CD14-positive monocyte (primary cell): ENCODE data around the gene LRRC8C. TPM values are rescaled to one million over a fixed set of nuclear protein-coding genes. Genes with fewer than 3 reads are reported as not detected.

Experiments used
- DNase-seq, 3 donors: peaks; one replicate each; pipeline ENCODE4 v3.0.0-alpha.2; 2011 to 2022
- H2AFZ ChIP-seq: 2 replicates; pipeline ENCODE4 v1.6.0; 2012; ENCODE audit warnings: mild to moderate bottlenecking, low read depth, low read length, inconsistent platforms; ENCODE audit not compliant: insufficient read depth, poor library complexity, severe bottlenecking
- H3K27ac ChIP-seq, 2 donors: 1 replicate in 1 of 2; 2 replicates in 1 of 2; pipeline ENCODE4 v1.5.1; 2012 to 2013; ENCODE audit warnings: low read length in 2 of 2, control low read depth in 1 of 2, inconsistent platforms in 1 of 2, low read depth in 1 of 2, mild to moderate bottlenecking in 1 of 2
- H3K27me3 ChIP-seq, 2 donors: one replicate each; pipeline versions ENCODE4 v1.6.0 to v1.6.1; 2011 to 2013; ENCODE audit warnings: low read length in 2 of 2; ENCODE audit not compliant: control insufficient read depth in 2 of 2, insufficient read depth in 2 of 2
- H3K36me3 ChIP-seq, 2 donors: replicated peaks in 1 of 2; 1 replicate in 1 of 2; 2 replicates in 1 of 2; pipeline versions ENCODE4 v1.5.1 to v1.6.1; 2012 to 2013; ENCODE audit warnings: low read length in 2 of 2, control low read depth in 1 of 2, inconsistent platforms in 1 of 2, mild to moderate bottlenecking in 1 of 2; ENCODE audit not compliant: insufficient read depth in 2 of 2, control insufficient read depth in 1 of 2
- H3K4me1 ChIP-seq, 2 donors: 1 replicate in 1 of 2; 2 replicates in 1 of 2; pipeline versions ENCODE4 v1.5.1 to v1.6.1; 2012 to 2013; ENCODE audit warnings: low read length in 2 of 2, control low read depth in 1 of 2, inconsistent platforms in 1 of 2, mild to moderate bottlenecking in 1 of 2, moderate library complexity in 1 of 2; ENCODE audit not compliant: insufficient read depth in 2 of 2, control insufficient read depth in 1 of 2
- H3K4me2 ChIP-seq: replicated peaks from 2 replicates; pipeline ENCODE3; 2012; ENCODE audit warnings: low read length, moderate library complexity, mild to moderate bottlenecking; ENCODE audit not compliant: poor library complexity, severe bottlenecking; ENCODE audit errors: extremely low read depth
- H3K4me3 ChIP-seq, 3 experiments: fragments of 200-600 bp in 1 of 3; sonication (generic) in 1 of 3; replicated peaks in 1 of 3; 1 replicate in 2 of 3; 2 replicates in 1 of 3; pipeline ENCODE4 v1.5.1; 2011 to 2013; ENCODE audit warnings: low read length in 3 of 3, mild to moderate bottlenecking in 3 of 3, control low read depth in 2 of 3, low read depth in 2 of 3, inconsistent platforms in 1 of 3, moderate library complexity in 1 of 3
- H3K79me2 ChIP-seq: 2 replicates; pipeline ENCODE4 v1.6.0; 2012; ENCODE audit warnings: mild to moderate bottlenecking, control low read depth, inconsistent platforms, low read length, moderate library complexity; ENCODE audit not compliant: insufficient read depth
- H3K9ac ChIP-seq: 2 replicates; pipeline ENCODE4 v1.6.0; 2017; ENCODE audit warnings: low read length, mild to moderate bottlenecking; ENCODE audit not compliant: insufficient read depth, poor library complexity, severe bottlenecking
- H3K9me3 ChIP-seq, 2 donors: replicated peaks in 1 of 2; 1 replicate in 1 of 2; 2 replicates in 1 of 2; pipeline versions ENCODE4 v1.5.1 to v1.6.1; 2012 to 2013; ENCODE audit warnings: low read length in 2 of 2, control low read depth in 1 of 2; ENCODE audit not compliant: control insufficient read depth in 1 of 2, insufficient read depth in 1 of 2
- H4K20me1 ChIP-seq: 2 replicates; pipeline ENCODE4 v1.6.0; 2012; ENCODE audit warnings: mild to moderate bottlenecking, low read length, control low read depth, moderate library complexity; ENCODE audit not compliant: insufficient read depth
- H3K27ac Mint-ChIP-seq, 7 donors: one replicate each; pipeline ENCODE4 v1.8.0; 2020; ENCODE audit warnings: mild to moderate bottlenecking in 7 of 7, mixed read lengths in 7 of 7, moderate library complexity in 6 of 7, inconsistent platforms in 2 of 7
- H3K27me3 Mint-ChIP-seq, 3 donors: one replicate each; pipeline ENCODE4 v1.8.0; 2021 to 2022; ENCODE audit warnings: low read depth in 3 of 3, mild to moderate bottlenecking in 3 of 3, mixed read lengths in 3 of 3, moderate library complexity in 3 of 3, inconsistent platforms in 1 of 3
- H3K36me3 Mint-ChIP-seq, 2 donors: one replicate each; pipeline ENCODE4 v1.8.0; 2020; ENCODE audit warnings: mixed read lengths in 2 of 2, inconsistent platforms in 1 of 2, mild to moderate bottlenecking in 1 of 2
- H3K4me1 Mint-ChIP-seq: one replicate; pipeline ENCODE4 v1.8.0; 2020; ENCODE audit warnings: mild to moderate bottlenecking, mixed read lengths
- H3K4me3 Mint-ChIP-seq, 2 donors: one replicate each; pipeline ENCODE4 v1.8.0; 2020; ENCODE audit warnings: mild to moderate bottlenecking in 2 of 2, mixed read lengths in 2 of 2, moderate library complexity in 1 of 2
- H3K9me3 Mint-ChIP-seq, 7 donors: one replicate each; pipeline ENCODE4 v1.8.0; 2020 to 2022; ENCODE audit warnings: mixed read lengths in 7 of 7, mild to moderate bottlenecking in 6 of 7, moderate library complexity in 6 of 7, inconsistent platforms in 2 of 7
- CTCF ChIP-seq: fragments of 200-600 bp; IDR thresholded peaks from one replicate; pipeline ENCODE4 v1.8.0; 2022; ENCODE audit warnings: antibody characterized with exemption, mild to moderate bottlenecking
- WGBS: methylation state at CpG from one replicate; pipeline ENCODE4 v1.1.5; 2013; ENCODE audit warnings: missing lambda C conversion rate; ENCODE audit not compliant: insufficient coverage; 5-methylcytosine and 5-hydroxymethylcytosine counted together
- intact Hi-C, 2 donors: fragments of 100-400 bp; cut with micrococcal nuclease; formaldehyde crosslinking; loops; one replicate each; pipeline versions ENCODE4 v1.15.0 to v1.15.1; 2023
- polyA plus RNA-seq, 3 donors: library from polyadenylated mRNA; depleted of rRNA in 1 of 3; unstranded in 2 of 3; stranded (reverse) in 1 of 3; fragments of 300-500 nt in 2 of 3; fragments of >200 nt in 1 of 3; fragmentation: Illumina TruSeq in 2 of 3; gene quantifications; 1 replicate in 2 of 3; 2 replicates in 1 of 3; pipeline ENCODE4 v1.2.3, GENCODE V29; 2012 to 2021

The LRRC8C gene
- polyA plus RNA-seq, 3 donors, result 13.0 to 18.6 (median 16.3) TPM

- no peak overlapping the region for H3K4me3 Mint-ChIP-seq
- no peaks in the 10 kb centered on the region for H3K36me3 ChIP-seq
- H3K9ac ChIP-seq, result no peak overlapping the region
- no peak overlapping the region for H2AFZ ChIP-seq
- no peaks in the 10 kb centered on the region for H3K9me3 Mint-ChIP-seq
- no peak overlapping the region for H3K27ac Mint-ChIP-seq
- H3K4me1 Mint-ChIP-seq, result peaks cover 26% of the 10 kb centered on the region
- H3K79me2 ChIP-seq, result peaks cover 4% of the 10 kb centered on the region
- H3K4me1 ChIP-seq, result peaks cover 16 to 21% of the 10 kb centered on the region in 2 donors
- no peaks in the 10 kb centered on the region for H3K27me3 ChIP-seq
- H3K36me3 Mint-ChIP-seq, result peaks cover 7 to 14% of the 10 kb centered on the region in 2 donors
- no peak overlapping the region for H3K4me2 ChIP-seq
- intact Hi-C loops, result no loop called here
- no peaks in the 10 kb centered on the region for H3K27me3 Mint-ChIP-seq
- H3K9me3 ChIP-seq, result no peaks in the 10 kb centered on the region
- no peak overlapping the region for H3K4me3 ChIP-seq
- TF ChIP-seq CTCF, result no peak
- DNase-seq, result no peak
- H4K20me1 ChIP-seq, result peaks cover 17% of the 10 kb centered on the region
- H3K27ac ChIP-seq, result no peak overlapping the region
- no CpG with 5 or more reads among the region's 4 CpGs for WGBS
Observed at GRCh38 chr1:89594096-89594740, 38.7 kb upstream of the LRRC8C start.

- intact Hi-C loops, result loop anchor here in 1 of 2 donors (5.0 kb wide), 2 partner anchors 74 to 114 kb away; partner anchors contain the start of gene LRRC8B
- H3K79me2 ChIP-seq, result peaks cover 1% of the 10 kb centered on the region
Observed at GRCh38 chr1:89596698-89597097, 36.2 kb upstream of the LRRC8C start.

More at GRCh38 chr1:89596698-89597097, 36.2 kb upstream of the LRRC8C start:
- no peaks in the 10 kb centered on the region for H3K27me3 Mint-ChIP-seq
- no peak for TF ChIP-seq CTCF
- H3K4me1 Mint-ChIP-seq, result peaks cover 20% of the 10 kb centered on the region
- no peak for DNase-seq
- no peaks in the 10 kb centered on the region for H3K9me3 Mint-ChIP-seq
- no peak overlapping the region for H3K4me3 Mint-ChIP-seq
- H3K4me1 ChIP-seq, result peaks cover 16% of the 10 kb centered on the region in 2 donors
- H4K20me1 ChIP-seq, result peaks cover 3% of the 10 kb centered on the region
- no peak overlapping the region for H2AFZ ChIP-seq
- no peaks in the 10 kb centered on the region for H3K27me3 ChIP-seq
- H3K27ac Mint-ChIP-seq, result no peak overlapping the region
- no peak overlapping the region for H3K9ac ChIP-seq
- no CpG with 5 or more reads among the region's 2 CpGs for WGBS
- no peaks in the 10 kb centered on the region for H3K36me3 ChIP-seq
- H3K4me2 ChIP-seq, result no peak overlapping the region
- H3K9me3 ChIP-seq, result no peaks in the 10 kb centered on the region
- peaks cover 7 to 14% of the 10 kb centered on the region in 2 donors for H3K36me3 Mint-ChIP-seq
- no peak overlapping the region for H3K27ac ChIP-seq
- H3K4me3 ChIP-seq, result no peak overlapping the region
